T-helper 1 cell (primary cell): ENCODE data around the gene OR2T6.
"Not testable (repeated sequence)": the region's sequence is repeated elsewhere in the genome, so short reads cannot be mapped to it uniquely, and the experiment has no call there.

Source experiments
- DNase-seq, 5 donors: peaks; one replicate each; pipeline ENCODE4 v3.0.0-alpha.2; 2012 to 2020

Gene OR2T6

DNA sequence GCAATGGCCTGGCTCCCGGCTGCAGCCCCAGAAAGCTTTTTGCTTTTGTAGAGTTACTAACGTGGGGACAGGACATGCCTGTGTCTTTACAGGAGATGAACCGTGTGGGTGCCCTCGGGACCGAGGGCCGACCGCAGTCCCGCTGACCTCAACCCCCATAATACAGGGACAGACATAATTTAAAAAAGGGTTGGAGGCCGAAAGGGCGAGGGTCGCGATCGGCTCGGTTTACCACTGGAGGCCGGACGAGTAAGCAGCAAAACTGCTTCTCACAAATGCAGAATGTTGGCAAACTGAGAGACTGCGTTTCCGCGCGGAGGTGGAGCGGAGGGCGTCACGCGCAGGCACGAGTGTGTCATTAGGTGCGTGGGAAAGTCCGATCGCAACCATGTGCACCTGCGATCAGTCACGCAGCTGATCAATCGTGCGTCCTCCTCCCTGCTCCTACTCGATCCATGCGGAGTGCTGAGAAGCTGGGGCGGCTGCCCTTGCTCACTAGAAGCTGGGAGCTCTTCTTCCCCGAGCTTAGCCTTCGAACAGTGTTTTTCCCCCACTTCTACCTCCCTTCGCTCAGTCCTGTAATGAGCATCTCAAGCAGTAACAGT is 58.4 kb downstream of the OR2T6 start:
- not testable (repeated sequence) for DNase-seq

DNA sequence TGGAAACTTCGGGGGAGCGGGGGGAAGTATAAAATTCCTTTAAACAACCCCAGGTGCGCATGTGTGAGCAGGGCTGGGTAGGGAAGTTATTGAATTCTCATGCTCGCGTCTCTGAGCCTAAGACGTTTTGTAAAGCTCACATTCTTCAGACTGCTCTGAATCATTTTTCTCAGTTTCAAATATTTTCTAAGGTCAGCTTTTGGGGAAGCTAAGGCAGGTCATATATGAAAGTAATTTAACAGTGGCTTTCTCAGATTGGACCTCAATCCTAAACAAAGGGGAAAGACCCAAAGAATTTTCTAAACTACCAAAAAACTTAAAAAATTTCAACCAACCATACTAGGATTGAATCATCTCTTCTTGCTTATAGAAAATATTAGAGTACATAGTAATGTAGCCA is 59.4 kb downstream of the OR2T6 start:
- DNase-seq = not testable (repeated sequence)

DNA sequence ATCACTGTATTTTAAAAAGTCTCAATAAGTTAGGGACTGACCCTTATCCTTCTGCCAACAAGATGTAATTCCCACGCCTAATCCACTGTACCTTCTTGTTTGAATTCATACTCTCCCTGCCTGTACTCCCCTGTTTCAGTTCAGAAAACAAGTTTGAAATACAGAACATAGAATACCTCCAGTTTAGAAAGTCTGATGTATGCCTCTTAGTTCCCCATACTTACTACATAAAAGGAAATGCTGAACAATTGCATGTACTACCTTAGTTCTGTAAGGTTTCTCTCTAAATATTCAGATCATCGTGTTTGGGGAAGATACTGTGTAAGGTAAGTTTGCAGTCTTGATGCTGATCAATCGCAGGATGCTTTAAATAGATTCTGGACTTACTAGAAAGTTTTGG is 60.8 kb downstream of the OR2T6 start:
- not testable (repeated sequence) for DNase-seq

DNA sequence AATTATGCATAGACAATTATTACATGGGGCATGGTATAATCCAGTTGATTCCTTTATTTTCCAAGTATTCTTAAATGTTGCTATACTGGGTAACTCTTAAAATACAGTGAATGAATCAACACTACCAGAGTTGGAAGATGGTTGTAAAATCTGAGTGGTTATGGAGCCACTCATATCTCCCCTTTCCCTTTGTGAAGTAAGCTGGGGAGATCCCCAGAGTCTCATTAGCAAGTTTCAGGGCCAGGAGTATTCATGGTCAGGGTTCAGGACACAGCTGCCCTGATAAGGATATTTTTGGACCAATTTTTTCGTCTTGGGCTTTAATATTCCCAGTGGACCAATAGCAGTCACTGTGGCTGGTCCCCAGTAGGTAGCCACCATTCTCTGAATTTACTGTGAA is 63.1 kb downstream of the OR2T6 start:
- DNase-seq = not testable (repeated sequence)

GRCh38 chr1:248439283-248439682 is 63.7 kb downstream of the OR2T6 start:
- not testable (repeated sequence) for DNase-seq
